Fibroblast of the aortic adventitia (primary cell): ENCODE measurements around the gene GBGT1. TPM values are rescaled to one million over a fixed set of nuclear protein-coding genes. Genes with fewer than 3 reads are reported as not detected.

ENCODE experiments used
- DNase-seq: peaks from one replicate; pipeline ENCODE4 v3.0.0-alpha.2; 2010; ENCODE audit warnings: low read depth
- H3K4me3 ChIP-seq: 2 replicates; pipeline ENCODE4 v1.5.1; 2011; ENCODE audit warnings: low read depth, mild to moderate bottlenecking, control low read depth, low read length, moderate library complexity
- total RNA-seq: library from RNA; depleted of rRNA; stranded (reverse); fragments of >200 nt; gene quantifications from 2 replicates; pipeline ENCODE4 v1.2.3, GENCODE V29; 2012; ENCODE audit warnings: low replicate concordance
- TF ChIP-seq, protein P1 (sequence below): IDR thresholded peaks from 2 replicates; pipeline ENCODE4 v1.5.1; 2011; ENCODE audit warnings: mild to moderate bottlenecking, low read length, control low read depth, inconsistent platforms; ENCODE audit not compliant: insufficient read depth

The GBGT1 gene
- total RNA-seq, 1 donor: 1.6 TPM

DNA sequence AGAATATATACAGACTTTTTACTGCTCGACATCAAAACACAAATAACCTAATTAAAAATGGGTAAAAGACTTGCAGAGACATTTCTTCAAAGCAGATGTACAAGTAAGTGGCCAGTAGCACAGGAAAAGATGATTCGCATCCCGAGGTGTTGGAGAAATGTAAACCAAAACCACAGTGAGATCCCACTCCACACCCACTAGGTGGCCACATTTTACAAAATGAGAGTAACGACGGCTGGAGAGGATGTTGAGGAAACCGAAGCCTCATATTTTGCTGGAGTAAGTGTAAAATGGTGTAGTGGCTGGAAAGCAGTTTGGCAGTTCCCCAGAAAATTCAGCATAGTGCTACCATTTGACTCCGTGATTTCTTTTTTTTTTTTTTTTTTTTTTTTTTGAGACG, 21.3 kb upstream of the GBGT1 start:
- DNase-seq: peak; percentile 75
- TF ChIP-seq, protein P1, sequence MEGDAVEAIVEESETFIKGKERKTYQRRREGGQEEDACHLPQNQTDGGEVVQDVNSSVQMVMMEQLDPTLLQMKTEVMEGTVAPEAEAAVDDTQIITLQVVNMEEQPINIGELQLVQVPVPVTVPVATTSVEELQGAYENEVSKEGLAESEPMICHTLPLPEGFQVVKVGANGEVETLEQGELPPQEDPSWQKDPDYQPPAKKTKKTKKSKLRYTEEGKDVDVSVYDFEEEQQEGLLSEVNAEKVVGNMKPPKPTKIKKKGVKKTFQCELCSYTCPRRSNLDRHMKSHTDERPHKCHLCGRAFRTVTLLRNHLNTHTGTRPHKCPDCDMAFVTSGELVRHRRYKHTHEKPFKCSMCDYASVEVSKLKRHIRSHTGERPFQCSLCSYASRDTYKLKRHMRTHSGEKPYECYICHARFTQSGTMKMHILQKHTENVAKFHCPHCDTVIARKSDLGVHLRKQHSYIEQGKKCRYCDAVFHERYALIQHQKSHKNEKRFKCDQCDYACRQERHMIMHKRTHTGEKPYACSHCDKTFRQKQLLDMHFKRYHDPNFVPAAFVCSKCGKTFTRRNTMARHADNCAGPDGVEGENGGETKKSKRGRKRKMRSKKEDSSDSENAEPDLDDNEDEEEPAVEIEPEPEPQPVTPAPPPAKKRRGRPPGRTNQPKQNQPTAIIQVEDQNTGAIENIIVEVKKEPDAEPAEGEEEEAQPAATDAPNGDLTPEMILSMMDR: peak; percentile 80
- no peak overlapping the region for H3K4me3 ChIP-seq

DNA sequence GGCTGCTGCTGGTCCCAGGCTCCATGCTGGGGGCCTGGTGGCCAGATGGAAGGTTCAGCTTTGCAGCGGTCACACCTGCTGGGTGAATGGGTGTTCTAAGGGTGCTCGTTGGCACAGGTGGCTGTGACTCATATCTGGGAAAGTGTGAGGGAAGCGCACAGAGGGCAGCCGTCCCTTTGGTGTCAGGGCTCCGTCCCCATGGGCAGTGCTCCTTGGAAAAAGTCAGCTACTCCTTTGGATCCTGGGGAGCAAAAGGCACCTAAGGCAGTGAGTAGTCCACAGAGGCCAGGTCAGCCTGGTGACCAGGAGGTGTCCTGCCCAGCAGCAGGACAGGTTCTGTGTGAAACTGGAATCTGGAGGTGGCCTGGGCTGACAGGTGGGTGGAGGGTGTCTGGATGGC, 18.4 kb upstream of the GBGT1 start:
- no peak for DNase-seq
- H3K4me3 ChIP-seq: no peak overlapping the region
- TF ChIP-seq, protein P1: no peak

DNA sequence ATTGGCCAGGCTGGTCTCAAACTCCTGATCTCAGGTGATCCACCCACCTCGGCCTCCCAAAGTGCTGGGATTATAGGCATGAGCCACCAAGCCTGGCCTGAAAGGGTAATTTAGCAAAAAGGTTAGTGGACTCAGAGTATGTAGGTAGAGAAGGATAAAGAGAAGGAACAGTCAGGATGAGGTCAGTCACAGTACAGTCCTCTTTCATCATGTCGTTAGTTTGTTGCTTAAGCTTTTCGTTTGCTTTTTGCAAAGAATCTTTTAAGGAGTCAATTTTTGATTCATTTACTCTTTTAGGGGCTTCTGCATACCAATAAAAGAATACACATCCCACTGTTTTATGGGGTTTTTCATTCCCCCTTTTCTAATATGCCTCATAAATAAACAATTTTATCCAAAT, 17.8 kb upstream of the GBGT1 start:
- H3K4me3 ChIP-seq: no peak overlapping the region
- no peak for DNase-seq
- TF ChIP-seq, protein P1: no peak

DNA sequence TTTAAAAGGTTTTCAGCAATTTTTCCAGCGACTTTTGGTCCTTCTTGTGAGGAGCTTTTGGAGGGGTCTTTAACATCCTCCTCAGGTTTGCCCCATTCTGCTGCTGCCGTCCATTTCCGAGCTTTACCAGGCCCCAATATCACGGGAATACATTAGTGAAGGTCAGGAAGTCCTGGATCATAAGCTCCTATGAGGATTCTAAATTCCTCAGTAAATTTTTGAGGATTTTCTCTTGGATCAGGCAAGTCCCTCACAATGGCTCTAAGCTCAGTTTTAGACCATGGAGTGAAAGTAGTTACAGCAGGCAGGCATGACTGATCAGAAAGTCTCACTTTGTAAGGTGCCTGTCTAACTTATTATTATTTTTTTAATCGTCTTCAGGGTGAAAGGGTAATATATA, 17.2 kb upstream of the GBGT1 start:
- no peak overlapping the region for H3K4me3 ChIP-seq

DNA sequence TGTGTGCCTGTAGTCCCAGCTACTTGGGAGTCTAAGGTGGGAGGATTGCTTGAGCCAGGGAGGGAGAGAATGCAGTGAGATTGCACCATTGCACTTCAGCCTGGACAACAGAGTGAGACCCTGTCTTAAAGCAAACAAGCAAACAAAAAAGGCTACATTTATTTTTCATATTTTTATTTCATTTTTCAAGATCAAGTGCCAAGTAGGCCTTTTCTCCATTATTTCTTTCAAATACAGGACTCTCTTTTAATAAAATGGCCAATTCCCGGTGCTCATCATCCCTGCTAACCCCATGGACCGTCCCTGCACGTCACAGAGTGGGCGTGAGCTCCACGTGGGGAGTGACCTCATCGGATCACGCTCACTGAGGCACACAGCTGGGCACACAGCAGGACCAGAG, 9.3 kb upstream of the GBGT1 start:
- TF ChIP-seq, protein P1: no peak
- H3K4me3 ChIP-seq: no peak overlapping the region

More for the DNA sequence above, 17.2 kb upstream of the GBGT1 start:
- TF ChIP-seq, protein P1: no peak
- no peak for DNase-seq

DNA sequence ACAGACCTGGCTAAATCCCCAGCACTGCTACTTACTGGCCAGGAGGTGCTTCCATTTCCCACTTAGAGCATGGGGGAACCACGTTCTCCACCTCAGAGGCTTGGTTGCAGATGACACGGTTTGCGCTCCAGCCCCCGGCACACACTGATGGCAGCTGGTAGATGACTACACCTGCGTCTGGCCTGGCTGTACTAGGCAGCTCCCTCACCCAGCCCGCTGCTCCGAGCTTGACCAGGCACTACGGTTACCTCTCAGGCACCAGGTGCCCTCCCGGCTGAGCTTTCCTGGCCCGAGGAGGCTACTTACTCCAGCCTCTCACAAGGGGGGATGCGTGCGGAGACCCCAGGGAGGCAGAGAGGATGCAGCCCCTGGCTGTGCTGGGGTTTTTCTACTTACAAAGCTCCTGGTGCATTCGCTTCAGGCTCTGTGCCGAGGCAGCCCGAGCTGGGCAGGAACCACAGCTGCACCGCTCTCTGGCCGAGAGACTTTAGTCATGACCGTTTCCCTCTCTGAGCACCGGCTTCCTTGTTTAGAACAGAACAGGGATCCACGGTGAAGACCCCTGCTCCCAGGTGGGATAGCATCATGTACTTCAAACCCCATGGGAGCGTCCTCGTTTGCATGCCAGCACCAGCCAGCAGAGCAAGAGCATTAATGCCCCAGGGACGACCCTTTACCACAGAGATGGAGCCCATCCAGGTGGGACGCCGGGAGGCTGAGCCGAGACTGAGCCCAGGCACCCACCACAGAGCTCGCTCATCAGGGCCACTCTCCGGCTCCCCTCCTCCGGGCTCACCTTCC, 7.6 kb upstream of the GBGT1 start:
- no peak overlapping the region for H3K4me3 ChIP-seq
- DNase-seq: no peak
- TF ChIP-seq, protein P1: no peak

More for the DNA sequence above, 9.3 kb upstream of the GBGT1 start:
- no peak for DNase-seq
